ENCODE measurements around the gene ARHGAP27. TPM values are rescaled to one million over a fixed set of nuclear protein-coding genes. Genes with fewer than 3 reads are reported as not detected.

The ARHGAP27 gene
- total and polyA plus RNA-seq, 9 of the 15 experiments (the other 6 are each of a cell fraction or from before 2014, with no cell fraction given) = 0.04 to 4.6 (median 2.1) TPM

DNA sequence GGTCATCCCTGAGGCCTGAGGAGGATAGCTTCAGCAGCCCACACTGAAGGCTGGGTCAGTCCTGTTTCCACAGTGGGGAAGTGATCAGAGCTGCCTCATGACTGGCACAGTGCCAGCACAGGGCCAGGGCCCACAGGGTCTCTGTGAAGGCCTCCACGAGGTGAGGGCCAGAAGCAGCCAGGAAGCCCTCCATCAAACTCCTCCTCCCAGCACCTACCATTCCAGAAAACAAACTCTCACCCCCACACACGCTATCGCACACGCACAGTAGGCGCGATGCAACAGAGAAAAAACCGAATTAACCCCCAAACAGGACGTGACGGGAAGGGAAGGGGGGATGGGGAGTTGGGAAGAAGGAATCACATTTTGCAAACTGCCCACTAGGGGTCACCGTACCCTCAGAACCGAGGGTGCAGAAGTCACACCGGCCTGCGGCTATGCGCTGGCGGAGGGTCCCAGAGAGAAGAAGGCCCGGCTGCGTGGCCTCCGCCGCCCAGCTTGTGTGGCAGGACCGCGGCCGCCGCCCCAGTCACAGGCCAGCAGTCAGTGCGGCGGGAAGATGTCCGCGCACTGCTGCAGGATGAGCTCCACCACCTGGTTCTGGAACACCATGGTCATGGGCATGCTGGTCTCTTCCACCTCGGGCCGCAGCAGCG lies 37.6 kb downstream of the ARHGAP27 start (continued):
- TF ChIP-seq SAP30 (IDR thresholded peaks at IDR 0.05; ENCODE audit: borderline replicate concordance, insufficient read depth, low read depth, low read length, poor library complexity, severe bottlenecking) (no peak), SNIP1 (IDR thresholded peaks at IDR 0.05; ENCODE audit: low read depth) (no peak), SAFB2 (IDR thresholded peaks at IDR 0.05; ENCODE audit: borderline replicate concordance, low read depth, low read length, severe bottlenecking) (no peak), TCF7 (IDR thresholded peaks at IDR 0.05; ENCODE audit: borderline replicate concordance) (no peak), HNRNPLL (IDR thresholded peaks at IDR 0.05; ENCODE audit: low read depth, low read length, poor library complexity, severe bottlenecking) (peak; percentile 25), BCOR (IDR thresholded peaks at IDR 0.05) (peak; percentile 13), ZNF551 (CRISPR knock-in tag; IDR thresholded peaks at IDR 0.05) (no peak), ZKSCAN1 (IDR thresholded peaks at IDR 0.05; ENCODE audit: low read depth, low read length) (peak; percentile 99), ZFP1 (CRISPR knock-in tag; IDR thresholded peaks at IDR 0.05) (no peak), ZNF354B (CRISPR knock-in tag; IDR thresholded peaks at IDR 0.05) (no peak), MYBL2 (IDR thresholded peaks at IDR 0.05; ENCODE audit: low read depth) (no peak), MYBL2 (CRISPR knock-in tag; IDR thresholded peaks at IDR 0.05; ENCODE audit: borderline replicate concordance) (no peak), NBN (IDR thresholded peaks at IDR 0.05; ENCODE audit: low read depth) (peak; percentile 69; the same call in 1 of the 2 replicates), GATA2 (CRISPR knock-in tag; IDR thresholded peaks at IDR 0.05) (0 out of 2 replicates have a peak, but pooled peaks have one; percentile 42), ZNF212 (CRISPR knock-in tag; IDR thresholded peaks at IDR 0.05) (no peak)
- TF ChIP-seq, protein P1, sequence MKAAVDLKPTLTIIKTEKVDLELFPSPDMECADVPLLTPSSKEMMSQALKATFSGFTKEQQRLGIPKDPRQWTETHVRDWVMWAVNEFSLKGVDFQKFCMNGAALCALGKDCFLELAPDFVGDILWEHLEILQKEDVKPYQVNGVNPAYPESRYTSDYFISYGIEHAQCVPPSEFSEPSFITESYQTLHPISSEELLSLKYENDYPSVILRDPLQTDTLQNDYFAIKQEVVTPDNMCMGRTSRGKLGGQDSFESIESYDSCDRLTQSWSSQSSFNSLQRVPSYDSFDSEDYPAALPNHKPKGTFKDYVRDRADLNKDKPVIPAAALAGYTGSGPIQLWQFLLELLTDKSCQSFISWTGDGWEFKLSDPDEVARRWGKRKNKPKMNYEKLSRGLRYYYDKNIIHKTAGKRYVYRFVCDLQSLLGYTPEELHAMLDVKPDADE (conservative IDR thresholded peaks at IDR 0.05; ENCODE audit: control insufficient read depth, low read depth, low read length) = peak; percentile 82
- TF ChIP-seq, protein P2, sequence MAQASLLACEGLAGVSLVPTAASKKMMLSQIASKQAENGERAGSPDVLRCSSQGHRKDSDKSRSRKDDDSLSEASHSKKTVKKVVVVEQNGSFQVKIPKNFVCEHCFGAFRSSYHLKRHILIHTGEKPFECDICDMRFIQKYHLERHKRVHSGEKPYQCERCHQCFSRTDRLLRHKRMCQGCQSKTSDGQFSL (CRISPR knock-in tag; IDR thresholded peaks at IDR 0.05) = peak; percentile 85
- TF ChIP-seq, protein P2 (tag; IDR thresholded peaks at IDR 0.05) = no peak
- TF ChIP-seq, protein P3, sequence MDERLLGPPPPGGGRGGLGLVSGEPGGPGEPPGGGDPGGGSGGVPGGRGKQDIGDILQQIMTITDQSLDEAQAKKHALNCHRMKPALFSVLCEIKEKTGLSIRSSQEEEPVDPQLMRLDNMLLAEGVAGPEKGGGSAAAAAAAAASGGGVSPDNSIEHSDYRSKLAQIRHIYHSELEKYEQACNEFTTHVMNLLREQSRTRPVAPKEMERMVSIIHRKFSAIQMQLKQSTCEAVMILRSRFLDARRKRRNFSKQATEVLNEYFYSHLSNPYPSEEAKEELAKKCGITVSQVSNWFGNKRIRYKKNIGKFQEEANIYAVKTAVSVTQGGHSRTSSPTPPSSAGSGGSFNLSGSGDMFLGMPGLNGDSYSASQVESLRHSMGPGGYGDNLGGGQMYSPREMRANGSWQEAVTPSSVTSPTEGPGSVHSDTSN (CRISPR knock-in tag; IDR thresholded peaks at IDR 0.05; ENCODE audit: low read depth) = no peak
- TF ChIP-seq, protein P3 (tag; conservative IDR thresholded peaks at IDR 0.05; ENCODE audit: low read depth) = no peak
- TF ChIP-seq, protein P4, sequence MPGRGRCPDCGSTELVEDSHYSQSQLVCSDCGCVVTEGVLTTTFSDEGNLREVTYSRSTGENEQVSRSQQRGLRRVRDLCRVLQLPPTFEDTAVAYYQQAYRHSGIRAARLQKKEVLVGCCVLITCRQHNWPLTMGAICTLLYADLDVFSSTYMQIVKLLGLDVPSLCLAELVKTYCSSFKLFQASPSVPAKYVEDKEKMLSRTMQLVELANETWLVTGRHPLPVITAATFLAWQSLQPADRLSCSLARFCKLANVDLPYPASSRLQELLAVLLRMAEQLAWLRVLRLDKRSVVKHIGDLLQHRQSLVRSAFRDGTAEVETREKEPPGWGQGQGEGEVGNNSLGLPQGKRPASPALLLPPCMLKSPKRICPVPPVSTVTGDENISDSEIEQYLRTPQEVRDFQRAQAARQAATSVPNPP (IDR thresholded peaks at IDR 0.05; ENCODE audit: borderline replicate concordance, insufficient read depth, insufficient read length) = no peak
- TF ChIP-seq, protein P5, sequence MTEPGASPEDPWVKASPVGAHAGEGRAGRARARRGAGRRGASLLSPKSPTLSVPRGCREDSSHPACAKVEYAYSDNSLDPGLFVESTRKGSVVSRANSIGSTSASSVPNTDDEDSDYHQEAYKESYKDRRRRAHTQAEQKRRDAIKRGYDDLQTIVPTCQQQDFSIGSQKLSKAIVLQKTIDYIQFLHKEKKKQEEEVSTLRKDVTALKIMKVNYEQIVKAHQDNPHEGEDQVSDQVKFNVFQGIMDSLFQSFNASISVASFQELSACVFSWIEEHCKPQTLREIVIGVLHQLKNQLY (CRISPR knock-in tag; conservative IDR thresholded peaks at IDR 0.05) = no peak
